ENCODE data around the gene ABLIM1. TPM values are rescaled to one million over a fixed set of nuclear protein-coding genes. Genes with fewer than 3 reads are reported as not detected.

ABLIM1 gene
- total and polyA plus RNA-seq, 2 of the 4 experiments (the other 2 are of a cell fraction): 7.7 to 9.9 TPM

DNA sequence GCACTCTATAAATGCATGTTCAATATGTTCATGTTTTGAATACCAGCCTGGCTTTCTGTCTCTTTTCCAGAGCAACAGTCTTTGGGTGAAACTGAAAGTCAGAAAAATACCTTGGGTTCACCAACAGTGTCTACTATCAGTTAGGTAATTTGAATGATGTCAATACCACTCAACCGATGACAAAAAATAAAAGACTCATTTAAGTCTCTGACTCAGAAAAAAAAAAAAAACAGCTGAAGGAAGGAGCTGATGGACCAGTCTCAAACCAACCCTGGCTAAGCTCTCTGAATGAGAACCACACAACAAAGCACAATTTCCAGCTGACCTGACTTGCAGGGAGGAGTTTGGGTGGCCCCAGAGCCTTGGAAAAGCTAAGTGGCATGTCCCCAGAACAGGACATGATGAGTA is 42.5 kb downstream of the ABLIM1 start:
- POLR2A ChIA-PET (ENCODE audit: unreplicated experiment): no interaction called here
- H2AFZ ChIP-seq (replicated peaks; ENCODE audit: low read length, poor library complexity): no peak overlapping the region
- H2AK9ac ChIP-seq (replicated peaks; ENCODE audit: low read depth, low read length, poor library complexity): no peak overlapping the region
- H3K9ac ChIP-seq (ENCODE audit: low read depth, low read length): no peak overlapping the region
- no peak for DNase-seq
- 0 out of 2 replicates have a peak, but pooled peaks cover 2% of the 10 kb centered on the region for H3K4me1 ChIP-seq (ENCODE audit: control insufficient read depth, insufficient read depth, low read length)
- H3K4me3 ChIP-seq (ENCODE audit: insufficient read depth, low read depth, low read length): no peak overlapping the region
- H3K36me3 ChIP-seq (ENCODE audit: control insufficient read depth, insufficient read depth, low read length): no peaks in the 10 kb centered on the region
- in situ Hi-C loops (cut with MboI; ENCODE audit: low sequenced_read_pairs) (no loop called here), dilution Hi-C loops (cut with HindIII; ENCODE audit: low sequenced_read_pairs, unreplicated experiment) (no loop called here), intact Hi-C loops (cut with micrococcal nuclease) (no loop called here)
- no peak overlapping the region for H2AK5ac ChIP-seq (ENCODE audit: low read depth, low read length)
- H4K8ac ChIP-seq (ENCODE audit: low read depth in 2 of 2, low read length in 2 of 2): no peak overlapping the region
- BruUV-seq (replicated peaks): no TSS peak
- H3K23ac ChIP-seq (ENCODE audit: low read depth, low read length): no peak overlapping the region
- no peak overlapping the region for H3K18ac ChIP-seq (ENCODE audit: low read depth, low read length)
- H3K27me3 ChIP-seq (ENCODE audit: control insufficient read depth, insufficient read depth, low read length): peaks cover 13% of the 10 kb centered on the region
- no peak overlapping the region for H3K4me2 ChIP-seq (ENCODE audit: low read depth, low read length)
- no peak overlapping the region for H2BK5ac ChIP-seq (ENCODE audit: low read depth, low read length, poor library complexity, severe bottlenecking)
- no peak overlapping the region for H2BK120ac ChIP-seq (ENCODE audit: low read depth, low read length)
- H3K9me1 ChIP-seq (ENCODE audit: insufficient read depth, low read length): peaks cover 5% of the 10 kb centered on the region
- H3K56ac ChIP-seq (ENCODE audit: extremely low read depth, insufficient read depth, low read length): no peak overlapping the region
- H4K5ac ChIP-seq (ENCODE audit: low read depth, low read length): no peak overlapping the region
- no peak overlapping the region for H2BK20ac ChIP-seq (ENCODE audit: low read depth, low read length)
- no peak overlapping the region for H4K91ac ChIP-seq (ENCODE audit: insufficient read depth, low read depth, low read length)
- no peak overlapping the region for H3K4ac ChIP-seq (ENCODE audit: low read depth, low read length)
- no peak overlapping the region for H3K14ac ChIP-seq (replicated peaks; ENCODE audit: low read depth, low read length)
- ATAC-seq (ENCODE audit: low read depth): no peak
- H3K9me3 ChIP-seq (ENCODE audit: control insufficient read depth, insufficient read depth, low read length): no peaks in the 10 kb centered on the region
- H4K20me1 ChIP-seq (ENCODE audit: insufficient read depth, low read length): no peaks in the 10 kb centered on the region
- CTCF ChIA-PET: interaction anchor here (1.2 kb wide), 1 partner anchor 9 kb away, joined by 3 read pairs; no protein-coding TSS in a partner anchor
- no CpG with 5 or more reads among the region's 1 CpG for WGBS, 2 experiments (ENCODE audit: extremely low coverage in 2 of 2, insufficient read length in 1 of 2)
- H2BK15ac ChIP-seq (ENCODE audit: low read depth, low read length): no peak overlapping the region
- no peak overlapping the region for H3K27ac ChIP-seq (ENCODE audit: insufficient read depth, low read length)
- TF ChIP-seq, protein P1, sequence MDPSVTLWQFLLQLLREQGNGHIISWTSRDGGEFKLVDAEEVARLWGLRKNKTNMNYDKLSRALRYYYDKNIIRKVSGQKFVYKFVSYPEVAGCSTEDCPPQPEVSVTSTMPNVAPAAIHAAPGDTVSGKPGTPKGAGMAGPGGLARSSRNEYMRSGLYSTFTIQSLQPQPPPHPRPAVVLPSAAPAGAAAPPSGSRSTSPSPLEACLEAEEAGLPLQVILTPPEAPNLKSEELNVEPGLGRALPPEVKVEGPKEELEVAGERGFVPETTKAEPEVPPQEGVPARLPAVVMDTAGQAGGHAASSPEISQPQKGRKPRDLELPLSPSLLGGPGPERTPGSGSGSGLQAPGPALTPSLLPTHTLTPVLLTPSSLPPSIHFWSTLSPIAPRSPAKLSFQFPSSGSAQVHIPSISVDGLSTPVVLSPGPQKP (IDR thresholded peaks at IDR 0.05; ENCODE audit: borderline replicate concordance, low read depth, low read length): no peak
- no peak for TF ChIP-seq RFX5 (IDR thresholded peaks at IDR 0.05; ENCODE audit: low read depth, low read length)
- TF ChIP-seq, protein P2, sequence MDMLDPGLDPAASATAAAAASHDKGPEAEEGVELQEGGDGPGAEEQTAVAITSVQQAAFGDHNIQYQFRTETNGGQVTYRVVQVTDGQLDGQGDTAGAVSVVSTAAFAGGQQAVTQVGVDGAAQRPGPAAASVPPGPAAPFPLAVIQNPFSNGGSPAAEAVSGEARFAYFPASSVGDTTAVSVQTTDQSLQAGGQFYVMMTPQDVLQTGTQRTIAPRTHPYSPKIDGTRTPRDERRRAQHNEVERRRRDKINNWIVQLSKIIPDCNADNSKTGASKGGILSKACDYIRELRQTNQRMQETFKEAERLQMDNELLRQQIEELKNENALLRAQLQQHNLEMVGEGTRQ (IDR thresholded peaks at IDR 0.05; ENCODE audit: low read depth, low read length): no peak
- no peak for TF ChIP-seq BHLHE40 (IDR thresholded peaks at IDR 0.05; ENCODE audit: low read depth, low read length)
- TF ChIP-seq RAD21 (IDR thresholded peaks at IDR 0.05; ENCODE audit: low read length): no peak
- no peak for TF ChIP-seq MAZ (IDR thresholded peaks at IDR 0.05; ENCODE audit: borderline replicate concordance, low read depth, low read length)
- TF ChIP-seq, protein P3, sequence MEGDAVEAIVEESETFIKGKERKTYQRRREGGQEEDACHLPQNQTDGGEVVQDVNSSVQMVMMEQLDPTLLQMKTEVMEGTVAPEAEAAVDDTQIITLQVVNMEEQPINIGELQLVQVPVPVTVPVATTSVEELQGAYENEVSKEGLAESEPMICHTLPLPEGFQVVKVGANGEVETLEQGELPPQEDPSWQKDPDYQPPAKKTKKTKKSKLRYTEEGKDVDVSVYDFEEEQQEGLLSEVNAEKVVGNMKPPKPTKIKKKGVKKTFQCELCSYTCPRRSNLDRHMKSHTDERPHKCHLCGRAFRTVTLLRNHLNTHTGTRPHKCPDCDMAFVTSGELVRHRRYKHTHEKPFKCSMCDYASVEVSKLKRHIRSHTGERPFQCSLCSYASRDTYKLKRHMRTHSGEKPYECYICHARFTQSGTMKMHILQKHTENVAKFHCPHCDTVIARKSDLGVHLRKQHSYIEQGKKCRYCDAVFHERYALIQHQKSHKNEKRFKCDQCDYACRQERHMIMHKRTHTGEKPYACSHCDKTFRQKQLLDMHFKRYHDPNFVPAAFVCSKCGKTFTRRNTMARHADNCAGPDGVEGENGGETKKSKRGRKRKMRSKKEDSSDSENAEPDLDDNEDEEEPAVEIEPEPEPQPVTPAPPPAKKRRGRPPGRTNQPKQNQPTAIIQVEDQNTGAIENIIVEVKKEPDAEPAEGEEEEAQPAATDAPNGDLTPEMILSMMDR (conservative IDR thresholded peaks at IDR 0.05; ENCODE audit: low read depth, low read length): no peak
- no peak for TF ChIP-seq CEBPB (IDR thresholded peaks at IDR 0.05; ENCODE audit: low read depth, low read length)
- no peak for TF ChIP-seq MXI1 (IDR thresholded peaks at IDR 0.05; ENCODE audit: borderline replicate concordance, low read depth, low read length)
- TF ChIP-seq RCOR1 (IDR thresholded peaks at IDR 0.05; ENCODE audit: insufficient replicate concordance, low read length): no peak
- no peak for TF ChIP-seq CHD1 (IDR thresholded peaks at IDR 0.05; ENCODE audit: low read depth, low read length)
- TF ChIP-seq FOS (IDR thresholded peaks at IDR 0.05; ENCODE audit: low read depth, low read length): no peak
- no peak for TF ChIP-seq MAFK (IDR thresholded peaks at IDR 0.05; ENCODE audit: low read depth, low read length)
- no peak for TF ChIP-seq SMC3 (IDR thresholded peaks at IDR 0.05; ENCODE audit: low read depth, low read length)
- no peak for TF ChIP-seq NFE2L2 (IDR thresholded peaks at IDR 0.05; ENCODE audit: low read depth, low read length)
- TF ChIP-seq POLR2A (IDR thresholded peaks at IDR 0.05; ENCODE audit: low read depth, low read length): no peak
- H3K79me1 ChIP-seq (ENCODE audit: low read depth in 1 of 2, low read length in 2 of 2): no peaks in the 10 kb centered on the region

All from IMR-90 (cell line).